Stimulated activated naive CD8-positive, alpha-beta T cell treated with anti-CD3 and anti-CD28 coated beads, Interleukin-15, Interleukin-2, amounts not matched to agents 100 ng/mL and 50 ng/mL, for 24 hours (primary cell): ENCODE results near the gene TEX53.
A peak's percentile ranks its signal among the peaks of the same experiment; 100 is the strongest.

Experiments used
- H3K27ac Mint-ChIP-seq: one replicate; pipeline ENCODE4 v1.8.0; 2021; ENCODE audit warnings: mild to moderate bottlenecking, mixed read lengths
- H3K27me3 Mint-ChIP-seq: one replicate; pipeline ENCODE4 v1.8.0; 2021; ENCODE audit warnings: mixed read lengths
- H3K36me3 Mint-ChIP-seq: one replicate; pipeline ENCODE4 v1.8.0; 2021; ENCODE audit warnings: low read depth, mixed read lengths
- H3K4me1 Mint-ChIP-seq: one replicate; pipeline ENCODE4 v1.8.0; 2021; ENCODE audit warnings: low read depth, mixed read lengths
- H3K4me3 Mint-ChIP-seq: one replicate; pipeline ENCODE4 v1.8.0; 2021; ENCODE audit warnings: mild to moderate bottlenecking, mixed read lengths
- H3K9me3 Mint-ChIP-seq: one replicate; pipeline ENCODE4 v1.8.0; 2021; ENCODE audit warnings: mixed read lengths

The TEX53 gene

GRCh38 chr9:114657705-114658104, at the start of gene TEX53:
Gene TEX53, minus strand, starts transcription at chr9:114657805. Its CDS starts 31 bp downstream, at chr9:114657774.
- no peak within 1 kb of the TSS for H3K27ac Mint-ChIP-seq
- H3K4me1 Mint-ChIP-seq: peaks cover 13% of the 10 kb centered on the region
- H3K9me3 Mint-ChIP-seq: no peaks in the 10 kb centered on the region
- H3K36me3 Mint-ChIP-seq: no peaks in the 10 kb centered on the region
- H3K4me3 Mint-ChIP-seq: no peak within 1 kb of the TSS
- H3K27me3 Mint-ChIP-seq: no peaks in the 10 kb centered on the region

DNA sequence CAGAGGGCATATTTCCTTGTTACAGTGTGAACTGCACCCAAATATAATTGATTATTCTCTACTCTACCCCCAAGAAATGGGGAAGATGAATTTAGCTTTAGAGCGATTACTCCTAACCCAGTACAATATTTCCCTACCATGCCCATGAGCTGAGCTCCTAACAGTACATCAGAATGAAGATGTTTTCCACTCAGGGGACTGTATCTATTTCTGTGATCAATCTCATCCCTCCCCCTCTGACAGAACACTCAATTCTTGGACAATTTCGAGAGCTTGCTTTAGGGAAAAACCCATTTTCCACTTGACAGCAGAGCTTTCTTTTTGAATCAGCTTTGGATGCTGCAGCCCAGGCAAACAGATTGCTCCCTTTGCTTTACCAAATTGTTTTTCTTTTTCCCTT, 49.1 kb upstream of the TEX53 start:
- Mint-ChIP-seq H3K4me3 (no peak overlapping the region), H3K9me3 (no peaks in the 10 kb centered on the region), H3K27me3 (no peaks in the 10 kb centered on the region), H3K4me1 (peaks cover 44% of the 10 kb centered on the region), H3K27ac (peak overlapping the region; percentile 61), H3K36me3 (no peaks in the 10 kb centered on the region)

DNA sequence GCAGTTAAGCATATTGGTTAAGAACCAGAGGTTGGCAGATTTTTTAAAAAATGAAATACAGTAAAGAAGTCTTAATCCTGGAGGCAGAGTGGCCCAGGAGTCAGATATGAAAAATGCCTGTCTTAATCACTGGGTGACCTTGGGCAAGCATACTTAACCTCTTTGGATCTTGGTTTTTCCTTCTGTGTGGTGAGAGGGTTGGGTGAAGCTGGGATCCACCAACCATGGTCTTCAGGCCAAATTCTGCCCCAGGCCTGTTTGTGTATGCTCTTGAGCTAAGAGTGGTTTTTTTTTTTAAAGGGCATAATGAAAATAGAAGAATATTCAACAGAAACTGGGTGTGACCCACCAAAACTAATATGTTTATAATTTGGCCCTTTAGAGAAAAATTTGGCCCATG, 44.4 kb upstream of the TEX53 start:
- H3K4me3 Mint-ChIP-seq: no peak overlapping the region
- peaks cover 58% of the 10 kb centered on the region for H3K4me1 Mint-ChIP-seq
- H3K9me3 Mint-ChIP-seq: no peaks in the 10 kb centered on the region
- H3K27me3 Mint-ChIP-seq: no peaks in the 10 kb centered on the region
- no peak overlapping the region for H3K27ac Mint-ChIP-seq
- H3K36me3 Mint-ChIP-seq: no peaks in the 10 kb centered on the region

GRCh38 chr9:114697951-114698351, 40.3 kb upstream of the TEX53 start:
- no peaks in the 10 kb centered on the region for H3K9me3 Mint-ChIP-seq
- peak overlapping the region; percentile 77 for H3K4me3 Mint-ChIP-seq
- H3K27ac Mint-ChIP-seq: peak overlapping the region; percentile 100
- no peaks in the 10 kb centered on the region for H3K27me3 Mint-ChIP-seq
- peaks cover 90% of the 10 kb centered on the region for H3K4me1 Mint-ChIP-seq
- H3K36me3 Mint-ChIP-seq: no peaks in the 10 kb centered on the region

DNA sequence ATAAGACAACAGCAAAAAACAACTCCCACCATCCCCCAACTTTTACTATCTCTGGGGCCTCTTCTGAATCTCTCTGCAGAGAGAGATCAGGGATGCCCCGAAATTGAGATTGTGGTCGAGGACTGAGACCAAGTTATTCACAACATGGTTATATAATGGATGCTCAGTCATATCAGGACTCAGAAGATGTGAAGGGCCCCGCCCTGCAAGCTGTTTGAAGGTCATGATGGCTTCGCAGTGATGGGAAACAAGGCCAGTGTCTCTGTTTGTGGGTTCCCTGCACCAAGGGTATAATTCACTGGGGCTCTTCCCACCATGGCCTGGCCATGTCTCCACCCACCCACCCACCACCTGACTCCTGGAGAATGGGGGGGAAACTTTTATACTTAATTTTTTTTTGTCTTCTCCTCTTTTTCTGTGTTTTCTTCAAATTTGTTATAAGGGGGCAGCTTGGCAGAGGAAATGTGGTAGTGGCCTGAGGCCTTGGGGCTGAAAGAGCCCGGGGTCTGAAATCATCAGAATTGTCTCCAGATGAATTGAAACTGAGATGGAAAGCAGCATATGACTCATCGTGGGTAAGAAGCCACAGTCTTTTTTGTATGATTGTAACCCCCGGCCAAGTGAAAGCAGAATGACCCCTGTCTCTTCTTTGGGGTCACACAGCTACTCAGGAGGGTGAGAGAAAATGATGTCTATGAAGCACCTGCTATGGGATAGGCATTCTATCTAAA, 39.4 kb upstream of the TEX53 start:
- no peaks in the 10 kb centered on the region for H3K36me3 Mint-ChIP-seq
- H3K27ac Mint-ChIP-seq: peak overlapping the region; percentile 100
- no peaks in the 10 kb centered on the region for H3K27me3 Mint-ChIP-seq
- peaks cover 96% of the 10 kb centered on the region for H3K4me1 Mint-ChIP-seq
- no peaks in the 10 kb centered on the region for H3K9me3 Mint-ChIP-seq
- H3K4me3 Mint-ChIP-seq: peak overlapping the region; percentile 77

- Mint-ChIP-seq H3K27ac (peak overlapping the region; percentile 100), H3K27me3 (no peaks in the 10 kb centered on the region), H3K4me3 (peak overlapping the region; percentile 49), H3K36me3 (no peaks in the 10 kb centered on the region), H3K4me1 (peaks cover 97% of the 10 kb centered on the region), H3K9me3 (no peaks in the 10 kb centered on the region)
These were observed 38.3 kb upstream of the TEX53 start for GRCh38 chr9:114695948-114696347.

DNA sequence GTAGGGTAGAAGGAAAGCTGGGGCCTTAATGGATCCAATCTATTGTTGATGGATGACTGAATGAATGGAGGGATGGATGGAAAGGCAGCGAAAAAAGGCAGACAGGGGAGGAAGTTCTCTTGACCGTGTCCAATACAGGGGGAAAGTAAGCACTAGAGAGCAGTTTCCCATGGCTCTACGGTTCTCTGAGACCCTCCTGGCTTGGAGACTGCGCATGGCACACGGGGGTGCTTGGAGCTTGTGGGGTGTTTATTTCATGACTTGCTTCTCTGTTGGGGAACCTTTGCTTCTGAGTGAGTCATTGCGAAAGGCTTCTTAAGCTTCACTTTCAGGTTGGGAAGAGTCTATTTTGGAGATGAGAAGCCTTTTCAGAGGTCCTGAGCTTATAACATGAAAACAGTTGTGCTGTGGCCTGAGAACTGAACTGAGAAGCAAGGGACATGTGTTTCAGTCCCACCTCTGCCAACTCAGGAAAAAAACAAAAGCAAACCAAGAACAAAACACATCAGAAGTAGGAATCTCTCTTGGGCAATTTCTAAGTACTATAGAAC, 37.2 kb upstream of the TEX53 start:
- Mint-ChIP-seq H3K36me3 (no peaks in the 10 kb centered on the region), H3K27me3 (no peaks in the 10 kb centered on the region), H3K27ac (peak overlapping the region; percentile 80), H3K4me1 (peaks cover 99% of the 10 kb centered on the region), H3K9me3 (no peaks in the 10 kb centered on the region), H3K4me3 (no peak overlapping the region)

DNA sequence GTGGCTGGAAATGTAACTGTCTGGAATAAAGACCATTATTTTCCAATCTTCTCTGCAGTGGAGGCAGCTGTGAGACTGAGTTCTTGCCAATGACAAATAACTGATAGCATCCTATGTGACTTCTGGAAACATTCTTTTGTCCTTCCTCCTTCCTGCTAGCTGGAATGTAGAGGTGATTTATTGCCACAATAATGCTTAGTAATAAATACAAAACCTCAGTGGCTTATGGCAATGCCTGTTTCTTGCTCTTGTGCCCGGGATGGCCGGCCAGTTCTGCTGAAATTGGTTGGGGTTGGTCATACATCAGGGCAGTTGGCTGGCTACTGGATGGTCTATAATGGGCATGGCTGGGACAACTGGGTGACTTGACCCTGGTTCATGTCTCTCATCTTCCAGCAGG, 36.5 kb upstream of the TEX53 start:
- peak overlapping the region; percentile 80 for H3K27ac Mint-ChIP-seq
- no peaks in the 10 kb centered on the region for H3K27me3 Mint-ChIP-seq
- H3K4me1 Mint-ChIP-seq: peaks cover 99% of the 10 kb centered on the region
- no peaks in the 10 kb centered on the region for H3K36me3 Mint-ChIP-seq
- H3K4me3 Mint-ChIP-seq: no peak overlapping the region
- H3K9me3 Mint-ChIP-seq: no peaks in the 10 kb centered on the region

DNA sequence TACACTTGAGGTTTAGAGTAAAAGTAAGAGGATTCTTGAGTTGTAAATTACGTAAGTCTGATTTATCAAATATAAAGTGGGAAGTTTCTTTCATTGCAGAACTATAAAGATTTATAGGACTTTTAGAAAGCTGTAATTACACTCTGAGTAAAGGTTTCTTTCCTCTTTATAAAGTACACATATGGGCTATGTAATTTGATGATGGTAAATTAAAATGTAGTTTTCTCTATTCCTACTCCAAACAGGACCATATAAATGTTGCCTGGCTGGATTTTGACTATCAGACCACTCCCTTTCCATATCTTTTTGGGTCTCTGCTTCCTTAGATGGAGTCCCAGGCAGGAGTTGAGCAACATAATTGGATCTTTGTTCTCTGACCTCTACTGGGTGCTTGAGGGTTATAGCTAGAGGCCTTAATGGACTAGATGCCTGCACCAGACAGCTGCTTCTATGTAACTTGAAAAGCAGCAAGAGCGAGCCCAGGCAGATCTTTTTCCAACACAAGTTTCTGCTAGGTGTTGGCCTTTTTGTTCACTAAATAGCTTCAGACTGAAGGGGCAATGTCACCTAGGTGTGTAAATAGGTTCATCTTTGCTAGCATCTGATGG, 35.7 kb upstream of the TEX53 start:
- H3K27me3 Mint-ChIP-seq: no peaks in the 10 kb centered on the region
- peaks cover 99% of the 10 kb centered on the region for H3K4me1 Mint-ChIP-seq
- H3K27ac Mint-ChIP-seq: peak overlapping the region; percentile 96

GRCh38 chr9:114691956-114692295, 34.3 kb upstream of the TEX53 start:
- Mint-ChIP-seq H3K4me1 (peaks cover 99% of the 10 kb centered on the region), H3K27me3 (no peaks in the 10 kb centered on the region), H3K36me3 (peaks cover 7% of the 10 kb centered on the region), H3K4me3 (peak overlapping the region; percentile 68), H3K27ac (peak overlapping the region; percentile 96), H3K9me3 (peaks cover 3% of the 10 kb centered on the region)

More for the DNA sequence above, 35.7 kb upstream of the TEX53 start:
- H3K4me3 Mint-ChIP-seq: no peak overlapping the region
- H3K9me3 Mint-ChIP-seq: no peaks in the 10 kb centered on the region
- no peaks in the 10 kb centered on the region for H3K36me3 Mint-ChIP-seq

DNA sequence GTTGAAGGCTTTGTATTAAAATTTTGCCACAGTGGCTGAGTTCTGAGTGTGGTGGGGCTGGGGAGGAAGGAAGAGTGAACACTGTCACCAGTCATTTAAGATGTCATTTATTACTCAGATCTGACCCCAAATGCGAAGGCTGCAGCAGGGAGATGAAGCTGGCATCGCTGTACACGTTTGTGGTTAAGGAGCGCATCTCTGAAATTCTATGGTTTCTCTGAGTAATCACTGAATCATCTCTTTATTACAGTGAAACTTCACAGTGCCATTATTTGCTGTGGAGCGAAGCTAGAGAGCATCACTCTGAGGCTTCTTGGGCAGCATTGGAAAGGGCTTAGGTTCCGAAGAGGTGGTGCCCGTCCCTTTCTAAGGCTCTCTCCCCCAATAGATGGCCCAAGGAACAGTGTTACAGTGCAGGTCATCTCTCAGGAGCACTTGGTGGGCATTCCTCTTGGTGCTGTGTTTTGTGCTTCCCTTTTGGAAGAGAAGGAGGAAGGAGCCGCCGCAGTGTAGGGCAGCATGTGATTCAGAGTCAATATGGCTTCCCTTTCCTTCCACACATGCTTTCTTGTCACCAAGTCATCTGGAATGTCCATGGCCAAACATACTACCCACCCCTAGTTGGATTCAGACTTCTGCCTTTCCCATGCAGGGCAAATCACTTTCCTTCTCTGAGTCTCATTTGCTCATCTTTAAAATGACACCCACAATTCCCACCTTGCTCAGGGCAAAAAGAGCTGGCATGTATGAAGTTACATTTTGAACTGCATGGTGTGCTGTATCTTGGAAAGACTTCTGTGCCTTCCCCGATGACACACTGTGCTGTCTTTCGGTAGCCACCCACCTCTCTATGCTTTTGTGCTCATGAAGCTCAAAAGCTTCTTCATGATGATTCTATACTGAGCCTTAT, 33.7 kb upstream of the TEX53 start:
- Mint-ChIP-seq H3K4me3 (peak overlapping the region; percentile 68), H3K36me3 (peaks cover 9% of the 10 kb centered on the region), H3K27ac (peak overlapping the region; percentile 96), H3K4me1 (peaks cover 99% of the 10 kb centered on the region), H3K27me3 (no peaks in the 10 kb centered on the region), H3K9me3 (peaks cover 3% of the 10 kb centered on the region)

DNA sequence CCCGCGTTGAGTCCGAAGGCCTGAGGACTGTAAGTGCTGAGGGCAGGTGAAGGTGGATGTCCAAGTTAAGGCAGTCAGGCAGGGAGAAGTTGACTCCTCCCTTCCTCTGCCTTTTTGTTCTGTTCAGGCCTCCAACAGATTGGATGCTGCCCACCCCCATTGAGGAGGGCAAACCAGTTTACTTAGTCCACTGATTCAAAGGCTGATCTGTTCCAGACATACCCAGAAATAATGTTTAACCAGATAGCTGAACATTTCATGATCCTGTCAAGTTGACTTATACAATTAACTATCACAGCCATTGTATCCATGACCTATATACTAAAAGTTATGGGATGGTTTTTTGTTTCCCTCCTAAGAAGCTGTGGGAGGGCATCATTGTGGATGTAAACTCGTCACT, 32.7 kb upstream of the TEX53 start:
- Mint-ChIP-seq H3K9me3 (peaks cover 3% of the 10 kb centered on the region), H3K27ac (peak overlapping the region; percentile 96), H3K4me3 (peak overlapping the region; percentile 50), H3K36me3 (peaks cover 14% of the 10 kb centered on the region), H3K27me3 (no peaks in the 10 kb centered on the region), H3K4me1 (peaks cover 98% of the 10 kb centered on the region)

- no peak overlapping the region for H3K4me3 Mint-ChIP-seq
- no peaks in the 10 kb centered on the region for H3K27me3 Mint-ChIP-seq
- peaks cover 14% of the 10 kb centered on the region for H3K36me3 Mint-ChIP-seq
- peaks cover 3% of the 10 kb centered on the region for H3K9me3 Mint-ChIP-seq
- peak overlapping the region; percentile 96 for H3K27ac Mint-ChIP-seq
- H3K4me1 Mint-ChIP-seq: peaks cover 94% of the 10 kb centered on the region
These were observed 32.2 kb upstream of the TEX53 start for GRCh38 chr9:114689813-114690212.

GRCh38 chr9:114688909-114689610, 31.5 kb upstream of the TEX53 start:
- Mint-ChIP-seq H3K27me3 (no peaks in the 10 kb centered on the region), H3K4me3 (no peak overlapping the region), H3K27ac (peak overlapping the region; percentile 96), H3K36me3 (peaks cover 21% of the 10 kb centered on the region), H3K4me1 (peaks cover 94% of the 10 kb centered on the region), H3K9me3 (peaks cover 6% of the 10 kb centered on the region)
